Measurements from ENCODE around the gene MAD2L1BP. TPM values are rescaled to one million over a fixed set of nuclear protein-coding genes. Genes with fewer than 3 reads are reported as not detected.

Gene MAD2L1BP
- total RNA-seq, 3 donors from 2014 or later (not counting 1 experiment from before 2014, with no cell fraction given), result 29.9 to 43.3 (median 38.3) TPM

GRCh38 chr6:43608807-43609206, 26.8 kb upstream of the MAD2L1BP start:
- Mint-ChIP-seq H3K9me3 (no peaks in the 10 kb centered on the region), H3K4me3 (no peak overlapping the region), H3K36me3 (peaks cover 12% of the 10 kb centered on the region), H3K27me3 (ENCODE audit: low read depth in 2 of 2) (no peaks in the 10 kb centered on the region), H3K27ac (peak overlapping the region in 1 of 2 donors; percentile 15), H3K4me1 (peaks cover 5 to 8% of the 10 kb centered on the region in 2 donors)
- ATAC-seq (no peak), DNase-seq (no peak)
- no peak for TF ChIP-seq CTCF (IDR thresholded peaks at IDR 0.05)
- H3K9me3 ChIP-seq (ENCODE audit: control insufficient read depth, insufficient read depth, low read length), result no peaks in the 10 kb centered on the region
- WGBS (ENCODE audit: insufficient coverage), result 75% methylated on average over 1 of the region's 1 CpG
- intact Hi-C loops (cut with micrococcal nuclease), result loop anchor here (1.0 kb wide), 1 partner anchor 470 kb away; no protein-coding TSS in a partner anchor
- peaks cover 42% of the 10 kb centered on the region for H3K36me3 ChIP-seq (ENCODE audit: control insufficient read depth, insufficient read depth, low read length)
- peaks cover 3% of the 10 kb centered on the region for H3K4me1 ChIP-seq (ENCODE audit: control insufficient read depth, insufficient read depth, low read length)
- no peak overlapping the region for H3K27ac ChIP-seq (ENCODE audit: low read length)
- no peak overlapping the region for H3K4me3 ChIP-seq (ENCODE audit: low read length)
- H3K27me3 ChIP-seq (ENCODE audit: control insufficient read depth, insufficient read depth, low read length), result no peaks in the 10 kb centered on the region

- H3K4me3 Mint-ChIP-seq, result no peak overlapping the region
- H3K4me1 Mint-ChIP-seq, result peaks cover 5 to 10% of the 10 kb centered on the region in 2 donors
- Histone ChIP-seq H3K4me3 (ENCODE audit: low read length) (no peak overlapping the region), H3K27me3 (ENCODE audit: control insufficient read depth, insufficient read depth, low read length) (no peaks in the 10 kb centered on the region), H3K4me1 (ENCODE audit: control insufficient read depth, insufficient read depth, low read length) (peaks cover 3% of the 10 kb centered on the region), H3K27ac (ENCODE audit: low read length) (no peak overlapping the region), H3K9me3 (ENCODE audit: control insufficient read depth, insufficient read depth, low read length) (no peaks in the 10 kb centered on the region), H3K36me3 (ENCODE audit: control insufficient read depth, insufficient read depth, low read length) (peaks cover 42% of the 10 kb centered on the region)
- no peak for ATAC-seq
- no peaks in the 10 kb centered on the region for H3K9me3 Mint-ChIP-seq
- peaks cover 12% of the 10 kb centered on the region for H3K36me3 Mint-ChIP-seq
- peak overlapping the region in 1 of 2 donors; percentile 15 for H3K27ac Mint-ChIP-seq
- DNase-seq, result no peak
- TF ChIP-seq CTCF (IDR thresholded peaks at IDR 0.05), result no peak
- intact Hi-C loops (cut with micrococcal nuclease), result no loop called here
- whole genome bisulfite sequencing (ENCODE audit: insufficient coverage), result 100% methylated on average over 1 of the region's 1 CpG
- H3K27me3 Mint-ChIP-seq (ENCODE audit: low read depth in 2 of 2), result no peaks in the 10 kb centered on the region
These were observed 26.2 kb upstream of the MAD2L1BP start for GRCh38 chr6:43609402-43609801.

- Mint-ChIP-seq H3K27ac (no peak overlapping the region), H3K36me3 (peaks cover 12% of the 10 kb centered on the region), H3K4me1 (peaks cover 5 to 10% of the 10 kb centered on the region in 2 donors), H3K27me3 (ENCODE audit: low read depth in 2 of 2) (no peaks in the 10 kb centered on the region), H3K9me3 (no peaks in the 10 kb centered on the region), H3K4me3 (no peak overlapping the region)
- Histone ChIP-seq H3K9me3 (ENCODE audit: control insufficient read depth, insufficient read depth, low read length) (no peaks in the 10 kb centered on the region), H3K36me3 (ENCODE audit: control insufficient read depth, insufficient read depth, low read length) (peaks cover 35% of the 10 kb centered on the region), H3K4me3 (ENCODE audit: low read length) (no peak overlapping the region), H3K27ac (ENCODE audit: low read length) (no peak overlapping the region), H3K4me1 (ENCODE audit: control insufficient read depth, insufficient read depth, low read length) (peaks cover 3% of the 10 kb centered on the region), H3K27me3 (ENCODE audit: control insufficient read depth, insufficient read depth, low read length) (no peaks in the 10 kb centered on the region)
- 99% methylated on average over 5 of the region's 5 CpGs for WGBS (ENCODE audit: insufficient coverage)
- no peak for TF ChIP-seq CTCF (IDR thresholded peaks at IDR 0.05)
- intact Hi-C loops (cut with micrococcal nuclease), result no loop called here
- no peak for DNase-seq
- no peak for ATAC-seq
These were observed 25.2 kb upstream of the MAD2L1BP start for GRCh38 chr6:43610431-43610830.

GRCh38 chr6:43613721-43614395, 21.8 kb upstream of the MAD2L1BP start:
- intact Hi-C loops (cut with micrococcal nuclease), result no loop called here
- DNase-seq (no peak), ATAC-seq (no peak)
- no peak overlapping the region for H3K4me3 Mint-ChIP-seq
- H3K27me3 Mint-ChIP-seq (ENCODE audit: low read depth in 2 of 2), result no peaks in the 10 kb centered on the region
- no peak overlapping the region for H3K27ac Mint-ChIP-seq
- Histone ChIP-seq H3K36me3 (ENCODE audit: control insufficient read depth, insufficient read depth, low read length) (peaks cover 31% of the 10 kb centered on the region), H3K9me3 (ENCODE audit: control insufficient read depth, insufficient read depth, low read length) (no peaks in the 10 kb centered on the region), H3K4me1 (ENCODE audit: control insufficient read depth, insufficient read depth, low read length) (no peaks in the 10 kb centered on the region), H3K4me3 (ENCODE audit: low read length) (no peak overlapping the region), H3K27me3 (ENCODE audit: control insufficient read depth, insufficient read depth, low read length) (no peaks in the 10 kb centered on the region), H3K27ac (ENCODE audit: low read length) (no peak overlapping the region)
- peaks cover 6% of the 10 kb centered on the region for H3K36me3 Mint-ChIP-seq
- no peaks in the 10 kb centered on the region for H3K9me3 Mint-ChIP-seq
- no peak for TF ChIP-seq CTCF (IDR thresholded peaks at IDR 0.05)
- H3K4me1 Mint-ChIP-seq, result peaks cover 0 to 5% of the 10 kb centered on the region in 2 donors
- WGBS (ENCODE audit: insufficient coverage), result 98% methylated on average over 6 of the region's 6 CpGs
